ENCODE measurements around the gene ATXN1. TPM values are rescaled to one million over a fixed set of nuclear protein-coding genes. Genes with fewer than 3 reads are reported as not detected.

The ATXN1 gene
- total RNA-seq, 1 experiment from 2014 or later = 5.6 TPM

- no peaks in the 10 kb centered on the region for H3K9me3 ChIP-seq (ENCODE audit: control insufficient read depth, low read depth, low read length)
- H3K4me1 ChIP-seq (ENCODE audit: insufficient read depth, low read length) = no peaks in the 10 kb centered on the region
- Mint-ChIP-seq H3K36me3 (ENCODE audit: insufficient read depth in 1 of 3, low read depth in 3 of 3) (no peaks in the 10 kb centered on the region), H3K9me3 (no peaks in the 10 kb centered on the region), H3K4me3 (no peak overlapping the region), H3K27me3 (ENCODE audit: low read depth) (no peaks in the 10 kb centered on the region), H3K4me1 (peaks cover 0 to 14% of the 10 kb centered on the region in 2 experiments; a peak in 3 of 4 replicates), H3K27ac (no peak overlapping the region)
- TF ChIP-seq CTCF (conservative IDR thresholded peaks at IDR 0.05) = no peak
- no peak overlapping the region for H3K27ac ChIP-seq (ENCODE audit: insufficient read length, low read depth, low read length)
- H3T11ph ChIP-seq (ENCODE audit: low read length) = no peak overlapping the region
- H3K4me2 ChIP-seq (ENCODE audit: insufficient read depth, insufficient read length, low read length) = no peak overlapping the region
- no peak overlapping the region for H4K5ac ChIP-seq (ENCODE audit: insufficient read length, low read depth, low read length)
- no peak overlapping the region for H2AK5ac ChIP-seq (ENCODE audit: insufficient read length, low read length)
- H3K4ac ChIP-seq (ENCODE audit: low read depth, low read length) = no peak overlapping the region
- H3K14ac ChIP-seq (ENCODE audit: insufficient read depth, low read length) = no peak overlapping the region
- no peaks in the 10 kb centered on the region for H4K20me1 ChIP-seq (ENCODE audit: control insufficient read depth, insufficient read depth, insufficient read length)
- H4K91ac ChIP-seq (ENCODE audit: insufficient read length, low read depth, low read length) = no peak overlapping the region
- H3K18ac ChIP-seq (ENCODE audit: insufficient read length, low read depth, low read length) = no peak overlapping the region
- H3K56ac ChIP-seq (ENCODE audit: insufficient read length, low read depth, low read length) = no peak overlapping the region
- H4K8ac ChIP-seq (replicated peaks; ENCODE audit: insufficient read length, low read depth, low read length) = no peak overlapping the region
- H3K23ac ChIP-seq (ENCODE audit: insufficient read length, low read depth, low read length) = no peak overlapping the region
- no peak overlapping the region for H2BK5ac ChIP-seq (ENCODE audit: insufficient read length, low read length)
- WGBS (ENCODE audit: extremely low coverage, insufficient read length, low lambda C conversion rate) = no CpG with 5 or more reads among the region's 2 CpGs
- no peaks in the 10 kb centered on the region for H3K79me1 ChIP-seq (ENCODE audit: insufficient read depth, low read depth, low read length, poor library complexity, severe bottlenecking)
- no peak overlapping the region for H2BK20ac ChIP-seq (ENCODE audit: low read depth, low read length, poor library complexity, severe bottlenecking)
- H3K9ac ChIP-seq (ENCODE audit: extremely low read depth, insufficient read length, low read length) = no peak overlapping the region
- H2BK15ac ChIP-seq (ENCODE audit: low read depth, low read length) = no peak overlapping the region
- no peaks in the 10 kb centered on the region for H3K79me2 ChIP-seq (ENCODE audit: insufficient read depth, low read length)
- no peaks in the 10 kb centered on the region for H3K27me3 ChIP-seq (ENCODE audit: insufficient read depth, low read length)
- H2AFZ ChIP-seq (ENCODE audit: low read length) = no peak overlapping the region
- H2BK12ac ChIP-seq (ENCODE audit: insufficient read length, low read depth, low read length) = no peak overlapping the region
- no peak overlapping the region for H2BK120ac ChIP-seq (ENCODE audit: low read depth, low read length, poor library complexity, severe bottlenecking)
- DNase-seq = no peak
- no peaks in the 10 kb centered on the region for H3K23me2 ChIP-seq (ENCODE audit: insufficient read length, low read depth, low read length, poor library complexity, severe bottlenecking)
Observed at GRCh38 chr6:16735014-16735413, 26.2 kb downstream of the ATXN1 start.
